ENCODE data around the gene MNT. TPM values are rescaled to one million over a fixed set of nuclear protein-coding genes. Genes with fewer than 3 reads are reported as not detected.

MNT gene
- total and polyA plus RNA-seq, 9 of the 15 experiments (the other 6 are each of a cell fraction or from before 2014, with no cell fraction given): 0.18 to 23.8 (median 5.3) TPM

GRCh38 chr17:2392252-2393173 is 8.3 kb downstream of the MNT start (continued):
- TF ChIP-seq RBM14 (IDR thresholded peaks at IDR 0.05; ENCODE audit: borderline replicate concordance, insufficient read depth, low read depth, low read length): no peak
- TF ChIP-seq ZNF717 (CRISPR knock-in tag; IDR thresholded peaks at IDR 0.05): no peak
- TF ChIP-seq RBBP5 (IDR thresholded peaks at IDR 0.05; ENCODE audit: borderline replicate concordance, insufficient read depth, low read length, poor library complexity, severe bottlenecking): no peak
- no peak for TF ChIP-seq ZNF431 (CRISPR knock-in tag; IDR thresholded peaks at IDR 0.05)
- peak; percentile 83 for TF ChIP-seq GABPA (tag; conservative IDR thresholded peaks at IDR 0.05; ENCODE audit: low read depth)
- TF ChIP-seq PBX2 (CRISPR knock-in tag; IDR thresholded peaks at IDR 0.05; ENCODE audit: low read depth): no peak
- no peak for TF ChIP-seq PBX2 (tag; conservative IDR thresholded peaks at IDR 0.05; ENCODE audit: low read depth)
- no peak for TF ChIP-seq TCF15 (CRISPR knock-in tag; IDR thresholded peaks at IDR 0.05)
- no peak for TF ChIP-seq ZNF830 (CRISPR knock-in tag; IDR thresholded peaks at IDR 0.05)
- no peak for TF ChIP-seq TEAD4 (IDR thresholded peaks at IDR 0.05; ENCODE audit: low read length)
- TF ChIP-seq TEAD4 (CRISPR knock-in tag; IDR thresholded peaks at IDR 0.05; ENCODE audit: borderline replicate concordance): no peak
- peak; percentile 4 for TF ChIP-seq FIP1L1 (IDR thresholded peaks at IDR 0.05; ENCODE audit: low read depth, low read length, poor library complexity, severe bottlenecking)
- no peak for TF ChIP-seq ATF6 (CRISPR knock-in tag; IDR thresholded peaks at IDR 0.05)
- no peak for TF ChIP-seq DPF2 (IDR thresholded peaks at IDR 0.05)
- TF ChIP-seq ZBTB49 (CRISPR knock-in tag; IDR thresholded peaks at IDR 0.05; ENCODE audit: borderline replicate concordance): no peak
- peak; percentile 59; the same call in 1 of the 2 replicates for TF ChIP-seq SPI1 (IDR thresholded peaks at IDR 0.05; ENCODE audit: borderline replicate concordance, low read depth, low read length)
- TF ChIP-seq VEZF1 (CRISPR knock-in tag; IDR thresholded peaks at IDR 0.05): peak; percentile 87
- no peak for TF ChIP-seq KLF16 (IDR thresholded peaks at IDR 0.05)

Data from K562 (cell line).